HG03097 (cell line): Measurements from ENCODE around the gene PGLYRP3.
"Not testable (repeated sequence)": the region's sequence is repeated elsewhere in the genome, so short reads cannot be mapped to it uniquely, and the experiment has no call there.

ENCODE experiments used
- ATAC-seq: cut with Tn5 transposase; IDR thresholded peaks from one replicate; pipeline ENCODE4 v1.9.1; 2021; ENCODE audit not compliant: unreplicated experiment, low FRiP score

The PGLYRP3 gene

GRCh38 chr1:153348511-153349362, 36.0 kb upstream of the PGLYRP3 start, which contains the start of gene PGLYRP4:
Gene PGLYRP4 (minus strand): TSS chr1:153348841. CDS start chr1:153347932, 909 bp downstream.
- no peak for ATAC-seq

DNA sequence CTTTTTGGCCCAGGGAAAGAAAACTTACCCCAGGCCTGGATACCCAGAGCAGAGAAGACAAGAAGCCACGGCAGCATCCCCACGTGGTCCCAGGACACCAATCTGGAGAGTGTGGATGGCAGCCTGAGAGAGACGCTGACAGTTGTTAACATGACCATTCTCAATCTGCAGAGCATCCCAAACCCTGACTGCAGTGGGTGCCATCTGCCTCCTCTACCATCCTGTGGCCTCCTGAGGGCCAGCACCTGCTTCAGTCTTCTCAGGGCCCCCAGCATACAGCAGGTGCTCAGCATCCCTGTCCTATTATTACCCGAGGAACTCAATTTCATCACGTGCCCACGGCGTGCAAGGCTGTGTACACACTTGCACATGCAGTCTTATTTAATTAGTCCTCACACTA, 35.1 kb upstream of the PGLYRP3 start:
- no peak for ATAC-seq

- ATAC-seq, result not testable (repeated sequence)
Observed at GRCh38 chr1:153347049-153347448, 34.3 kb upstream of the PGLYRP3 start.

DNA sequence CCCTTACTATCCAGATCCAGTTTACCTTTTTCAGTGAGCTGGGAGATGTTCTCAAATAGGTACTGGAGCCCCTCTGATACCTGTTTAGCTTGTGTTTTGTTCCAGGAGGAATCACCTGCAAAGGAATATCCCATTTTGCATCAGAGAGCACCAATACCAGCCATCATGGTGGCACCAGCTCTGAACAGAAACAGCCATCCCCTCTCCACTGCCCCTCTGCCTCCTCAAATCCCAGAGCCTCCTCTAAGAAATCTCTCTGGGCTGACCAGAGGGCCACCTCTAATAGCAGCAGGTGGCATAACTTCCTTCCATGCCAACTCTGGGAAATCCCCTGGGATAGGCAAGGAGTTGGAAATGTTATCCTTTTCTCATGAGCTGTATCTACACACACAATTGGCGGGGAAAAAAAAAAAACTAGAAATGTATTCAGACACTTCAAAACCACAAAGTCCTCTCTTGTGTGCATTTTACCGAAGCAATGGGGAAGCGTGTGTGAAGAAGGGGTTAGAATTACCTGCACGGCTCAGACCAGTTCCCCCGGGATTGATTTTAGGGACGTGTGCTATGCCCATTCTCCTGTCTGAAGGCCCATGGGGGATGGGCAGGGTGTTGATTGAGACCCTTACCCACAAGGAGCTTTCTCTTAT, 33.4 kb upstream of the PGLYRP3 start:
- no peak for ATAC-seq

GRCh38 chr1:153345187-153346076, 32.7 kb upstream of the PGLYRP3 start:
- ATAC-seq, result no peak

DNA sequence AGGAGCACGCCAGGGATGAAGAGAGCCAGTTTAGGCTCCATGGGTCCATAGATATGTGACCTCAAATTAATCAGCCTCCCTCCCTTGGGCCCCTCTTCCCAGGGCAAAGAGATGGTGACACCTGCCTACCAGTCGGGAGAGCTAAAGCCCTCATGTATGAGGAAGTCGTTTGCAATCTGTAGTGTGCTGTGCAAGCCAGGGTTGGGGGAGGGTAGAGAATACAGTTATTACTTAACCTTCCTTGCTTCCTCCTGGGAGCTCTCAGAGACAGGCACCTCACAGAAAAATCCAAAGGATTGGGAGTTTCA, 31.9 kb upstream of the PGLYRP3 start:
- ATAC-seq, result no peak

- ATAC-seq, result no peak
Observed at GRCh38 chr1:153343811-153344717, 31.3 kb upstream of the PGLYRP3 start.

DNA sequence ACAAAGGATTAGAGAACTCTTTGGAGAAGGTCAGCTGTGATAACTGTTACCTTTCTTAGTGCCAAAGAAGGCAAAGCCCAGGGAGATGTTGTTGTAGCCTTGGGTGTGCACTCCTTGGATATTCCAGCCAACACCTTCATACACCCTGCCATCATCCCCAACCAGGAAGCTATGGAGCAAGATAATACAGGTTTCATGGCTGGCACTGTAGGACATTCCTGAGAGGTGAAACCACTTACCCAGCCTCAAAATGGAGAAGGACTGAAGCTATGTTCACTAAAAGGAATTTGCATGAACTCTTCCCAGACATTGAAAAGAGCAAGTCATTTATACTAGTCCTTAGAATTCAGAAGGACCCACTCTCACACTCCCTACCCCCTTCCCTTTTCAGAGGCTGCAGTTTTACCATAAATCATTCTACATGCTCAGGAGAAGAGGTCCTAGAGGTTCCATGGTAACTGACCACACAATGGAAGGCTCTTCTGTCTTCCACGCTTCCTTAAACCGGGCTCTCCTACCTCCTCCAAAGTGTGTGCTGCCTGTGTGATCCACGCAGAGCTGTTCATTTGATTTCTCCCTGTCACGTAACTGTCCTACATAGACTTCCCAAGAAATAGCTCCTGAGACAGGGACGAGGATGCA, 30.4 kb upstream of the PGLYRP3 start:
- ATAC-seq, result no peak

- ATAC-seq, result no peak
Observed at GRCh38 chr1:153342178-153342577, 29.4 kb upstream of the PGLYRP3 start.

DNA sequence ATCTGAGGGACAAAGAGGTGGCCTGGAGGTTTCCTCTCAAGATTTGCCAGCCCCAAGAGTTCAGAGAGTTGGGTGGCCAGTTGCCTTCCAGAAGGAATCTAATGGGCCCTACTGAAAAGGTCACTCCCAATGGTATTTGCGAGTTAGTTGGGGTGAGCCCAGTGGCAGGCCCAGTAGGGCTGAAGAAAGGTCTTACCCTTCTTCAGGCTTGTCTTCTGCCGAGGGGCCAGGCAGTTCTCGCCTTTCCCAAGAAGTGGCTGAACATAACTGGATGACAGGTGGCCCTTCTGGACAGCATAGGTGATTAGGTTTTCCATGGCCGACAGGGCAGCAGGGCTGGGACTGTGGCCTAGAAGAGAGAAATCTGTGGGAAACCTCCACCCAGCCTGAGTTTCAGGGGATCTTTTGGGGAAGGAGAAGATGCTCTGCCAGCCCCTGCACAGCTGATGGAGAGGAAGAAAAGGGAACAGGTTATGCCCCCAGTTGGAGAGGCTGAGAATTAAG, 28.7 kb upstream of the PGLYRP3 start:
- ATAC-seq, result no peak

GRCh38 chr1:153340356-153340755, 27.6 kb upstream of the PGLYRP3 start:
- no peak for ATAC-seq

GRCh38 chr1:153339802-153340201, 27.1 kb upstream of the PGLYRP3 start:
- ATAC-seq, result no peak

DNA sequence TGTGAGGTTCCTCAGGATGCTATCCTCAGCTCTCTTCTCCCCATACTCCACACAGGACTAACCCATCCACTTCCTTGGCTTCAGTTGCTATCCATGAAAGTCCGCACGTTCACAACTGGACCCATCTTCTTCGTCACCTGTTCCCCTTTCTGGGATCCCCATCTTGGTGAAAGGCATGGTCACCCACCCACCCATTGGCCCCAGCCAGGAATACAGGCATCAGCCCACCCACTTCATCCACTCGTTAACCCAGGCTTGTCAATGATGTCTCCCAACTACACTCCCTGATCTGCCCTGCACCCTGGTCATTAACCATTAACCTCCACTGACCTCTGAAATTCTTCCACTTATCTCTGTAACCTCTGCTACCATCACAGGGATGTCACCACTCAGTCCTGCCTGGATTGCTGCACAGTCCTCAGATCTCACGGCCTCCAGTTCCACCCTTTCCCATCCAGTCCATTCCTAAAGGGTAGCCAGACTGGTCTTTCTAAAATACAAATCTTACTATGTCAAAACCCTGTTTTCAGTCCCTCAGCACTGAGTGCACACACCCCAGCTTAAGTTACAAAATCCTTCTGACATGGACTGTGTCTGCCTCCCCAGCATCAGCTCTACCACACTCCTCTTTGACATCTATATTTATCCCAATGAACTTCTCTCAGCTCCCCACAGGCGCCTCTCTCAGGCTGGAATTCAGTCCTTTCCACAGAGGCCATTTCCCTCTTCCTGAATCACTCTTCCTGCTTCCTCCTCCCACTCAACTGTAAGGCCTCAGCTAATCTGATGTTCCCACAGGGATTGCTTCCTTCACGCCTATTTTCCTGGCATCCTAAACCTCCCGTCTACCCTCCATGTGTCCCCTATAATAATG, 25.5 kb upstream of the PGLYRP3 start:
- no peak for ATAC-seq

GRCh38 chr1:153336650-153337049, 23.9 kb upstream of the PGLYRP3 start:
- ATAC-seq, result no peak

GRCh38 chr1:153333902-153334301, 21.1 kb upstream of the PGLYRP3 start:
- ATAC-seq, result no peak

GRCh38 chr1:153324912-153325311, 12.2 kb upstream of the PGLYRP3 start:
- ATAC-seq, result no peak

DNA sequence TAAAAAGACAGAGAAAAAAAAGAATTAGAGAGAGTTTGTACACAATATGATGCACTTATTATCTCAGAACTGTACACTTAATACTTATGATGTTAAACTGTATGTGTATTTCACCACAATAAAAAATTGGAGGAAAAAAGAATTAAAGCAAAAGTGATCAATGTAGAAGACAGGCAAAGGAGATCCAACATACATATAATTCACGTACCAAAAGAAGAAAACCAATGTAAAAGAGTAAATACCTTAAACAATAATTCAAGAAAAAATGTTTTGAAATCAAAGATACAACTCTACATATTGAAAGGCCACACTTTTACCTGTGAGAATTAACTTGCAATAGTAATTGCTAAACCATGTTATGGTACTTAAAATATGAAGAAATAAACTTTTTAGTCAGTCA, 9.8 kb upstream of the PGLYRP3 start:
- ATAC-seq, result no peak

GRCh38 chr1:153318145-153318544, 5.4 kb upstream of the PGLYRP3 start:
- not testable (repeated sequence) for ATAC-seq
